ENCODE results near the gene MAN2A1. TPM values are rescaled to one million over a fixed set of nuclear protein-coding genes. Genes with fewer than 3 reads are reported as not detected.
A peak's percentile ranks its signal among the peaks of the same experiment; 100 is the strongest.

MAN2A1 gene
- total RNA-seq, 2 experiments from 2014 or later, result 23.0 to 28.7 TPM

DNA sequence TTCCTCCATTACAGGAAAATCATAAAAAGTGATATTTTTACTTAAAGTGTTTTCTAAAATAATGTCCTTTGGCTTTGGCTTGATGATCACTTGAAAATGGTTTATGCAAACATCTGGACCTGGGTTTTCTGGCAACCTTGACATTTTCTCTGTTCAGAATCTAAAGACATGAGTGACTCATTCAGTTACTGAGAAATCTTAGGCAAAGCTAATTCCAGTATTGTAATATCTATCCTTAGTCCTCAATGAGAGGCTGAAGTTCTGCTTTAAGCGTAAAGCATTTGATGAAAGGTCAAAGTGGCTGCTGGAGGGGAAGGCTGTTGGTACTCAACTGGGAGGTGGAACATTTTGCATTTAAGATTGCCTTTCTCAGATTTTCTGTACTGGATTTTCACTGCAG is 2.3 kb downstream of the MAN2A1 start:
- no peaks in the 10 kb centered on the region for H3K9me2 ChIP-seq (ENCODE audit: insufficient read depth, low read length)
- ChIA-PET POLR2A (interaction anchor here (0.5 to 1.7 kb wide), 7 partner anchors 10 to 1103 kb away, joined by 3 to 9 read pairs (median 3); no protein-coding TSS in a partner anchor), CTCF (ENCODE audit: unreplicated experiment) (interaction anchor here (0.5 kb wide), 1 partner anchor 79 kb away, joined by 3 read pairs; no protein-coding TSS in a partner anchor)
- no peak overlapping the region for H2AFZ ChIP-seq (ENCODE audit: low read length)
- peak overlapping the region; percentile 94 for H3K4me3 ChIP-seq (ENCODE audit: low read depth, low read length, poor library complexity, severe bottlenecking)
- intact Hi-C loops (cut with micrococcal nuclease; ENCODE audit: unreplicated experiment), result loop anchor here (1.0 to 10.0 kb wide), 5 partner anchors 361 to 1400 kb away; partner anchors contain the start of genes FBXL17, SLC25A46 and WDR36
- H3K4me1 ChIP-seq (ENCODE audit: insufficient read depth, low read length, poor library complexity, severe bottlenecking), result peaks cover 44% of the 10 kb centered on the region
- no peak overlapping the region for H3K27ac ChIP-seq (ENCODE audit: low read depth, low read length, poor library complexity, severe bottlenecking)
- H3K9me3 ChIP-seq (ENCODE audit: low read length), result peaks cover 13% of the 10 kb centered on the region; the same call in 1 of the 2 replicates
- peaks cover 21% of the 10 kb centered on the region for H4K20me1 ChIP-seq (ENCODE audit: insufficient read depth, low read length)
- peaks cover 55% of the 10 kb centered on the region; the same call in 1 of the 2 replicates for H3K79me2 ChIP-seq (ENCODE audit: insufficient read depth, low read depth, low read length)
- no TSS peak for BruUV-seq (replicated peaks)
- H3K4me2 ChIP-seq (ENCODE audit: low read length), result peak overlapping the region; percentile 87
- H3K36me3 ChIP-seq (ENCODE audit: insufficient read depth, low read length), result no peaks in the 10 kb centered on the region; the same call in 1 of the 2 replicates
- no peak for DNase-seq (ENCODE audit: low spot score)
- TF ChIP-seq EZH2phosphoT487 (IDR thresholded peaks at IDR 0.05; ENCODE audit: borderline replicate concordance, low read depth, low read length), result no peak
- TF ChIP-seq, protein P1, sequence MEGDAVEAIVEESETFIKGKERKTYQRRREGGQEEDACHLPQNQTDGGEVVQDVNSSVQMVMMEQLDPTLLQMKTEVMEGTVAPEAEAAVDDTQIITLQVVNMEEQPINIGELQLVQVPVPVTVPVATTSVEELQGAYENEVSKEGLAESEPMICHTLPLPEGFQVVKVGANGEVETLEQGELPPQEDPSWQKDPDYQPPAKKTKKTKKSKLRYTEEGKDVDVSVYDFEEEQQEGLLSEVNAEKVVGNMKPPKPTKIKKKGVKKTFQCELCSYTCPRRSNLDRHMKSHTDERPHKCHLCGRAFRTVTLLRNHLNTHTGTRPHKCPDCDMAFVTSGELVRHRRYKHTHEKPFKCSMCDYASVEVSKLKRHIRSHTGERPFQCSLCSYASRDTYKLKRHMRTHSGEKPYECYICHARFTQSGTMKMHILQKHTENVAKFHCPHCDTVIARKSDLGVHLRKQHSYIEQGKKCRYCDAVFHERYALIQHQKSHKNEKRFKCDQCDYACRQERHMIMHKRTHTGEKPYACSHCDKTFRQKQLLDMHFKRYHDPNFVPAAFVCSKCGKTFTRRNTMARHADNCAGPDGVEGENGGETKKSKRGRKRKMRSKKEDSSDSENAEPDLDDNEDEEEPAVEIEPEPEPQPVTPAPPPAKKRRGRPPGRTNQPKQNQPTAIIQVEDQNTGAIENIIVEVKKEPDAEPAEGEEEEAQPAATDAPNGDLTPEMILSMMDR (conservative IDR thresholded peaks at IDR 0.05; ENCODE audit: low read length), result no peak

DNA sequence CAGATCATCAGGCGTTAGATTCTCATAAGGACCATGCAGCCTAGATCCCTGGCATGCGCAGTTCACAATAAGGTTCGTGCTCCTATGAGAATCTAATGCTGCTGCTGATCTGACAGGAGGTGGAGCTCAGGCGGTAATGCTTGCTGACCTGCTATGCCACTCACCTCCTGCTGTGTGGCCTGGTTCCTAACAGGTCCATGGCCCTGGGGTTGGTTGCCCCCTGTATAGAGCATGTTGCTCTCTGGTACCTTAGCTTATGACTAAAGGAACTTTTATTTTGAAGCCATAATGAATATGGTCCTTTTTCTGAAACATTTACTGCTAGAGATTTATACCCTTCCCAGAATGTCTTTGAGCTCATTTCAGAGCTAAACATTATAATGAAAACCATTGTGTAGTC is 3.1 kb downstream of the MAN2A1 start:
- H3K36me3 ChIP-seq (ENCODE audit: insufficient read depth, low read length), result no peaks in the 10 kb centered on the region; the same call in 1 of the 2 replicates
- H3K79me2 ChIP-seq (ENCODE audit: insufficient read depth, low read depth, low read length), result peaks cover 64% of the 10 kb centered on the region; the same call in 1 of the 2 replicates
- H3K4me2 ChIP-seq (ENCODE audit: low read length), result peak overlapping the region; percentile 87
- DNase-seq (ENCODE audit: low spot score), result no peak
- TF ChIP-seq, protein P1 (conservative IDR thresholded peaks at IDR 0.05; ENCODE audit: low read length), result no peak
- no peak for TF ChIP-seq EZH2phosphoT487 (IDR thresholded peaks at IDR 0.05; ENCODE audit: borderline replicate concordance, low read depth, low read length)
- H3K4me3 ChIP-seq (ENCODE audit: low read depth, low read length, poor library complexity, severe bottlenecking), result no peak overlapping the region
- H3K4me1 ChIP-seq (ENCODE audit: insufficient read depth, low read length, poor library complexity, severe bottlenecking), result peaks cover 44% of the 10 kb centered on the region
- H3K9me2 ChIP-seq (ENCODE audit: insufficient read depth, low read length), result no peaks in the 10 kb centered on the region
- no TSS peak for BruUV-seq (replicated peaks)
- ChIA-PET CTCF (ENCODE audit: unreplicated experiment) (interaction anchor here (0.6 kb wide), 1 partner anchor 530 kb away, joined by 3 read pairs; no protein-coding TSS in a partner anchor), POLR2A (interaction anchor here (0.5 to 0.9 kb wide), 9 partner anchors 10 to 900 kb away, joined by 3 to 5 read pairs (median 3); no protein-coding TSS in a partner anchor)
- no peak overlapping the region for H3K27ac ChIP-seq (ENCODE audit: low read depth, low read length, poor library complexity, severe bottlenecking)
- no peak overlapping the region for H2AFZ ChIP-seq (ENCODE audit: low read length)
- intact Hi-C loops (cut with micrococcal nuclease; ENCODE audit: unreplicated experiment), result loop anchor here (5.0 to 10.0 kb wide), 4 partner anchors 932 to 1399 kb away; partner anchors contain the start of genes FBXL17, SLC25A46 and WDR36
- peaks cover 21% of the 10 kb centered on the region for H4K20me1 ChIP-seq (ENCODE audit: insufficient read depth, low read length)
- peaks cover 6% of the 10 kb centered on the region; the same call in 1 of the 2 replicates for H3K9me3 ChIP-seq (ENCODE audit: low read length)
